Left hindlimb (tissue), 1 donor: ENCODE results near the gene LAMA3.

Source experiments
- DNase-seq: peaks from one replicate; pipeline ENCODE4 v3.0.0-alpha.2; 2018

LAMA3 gene

DNA sequence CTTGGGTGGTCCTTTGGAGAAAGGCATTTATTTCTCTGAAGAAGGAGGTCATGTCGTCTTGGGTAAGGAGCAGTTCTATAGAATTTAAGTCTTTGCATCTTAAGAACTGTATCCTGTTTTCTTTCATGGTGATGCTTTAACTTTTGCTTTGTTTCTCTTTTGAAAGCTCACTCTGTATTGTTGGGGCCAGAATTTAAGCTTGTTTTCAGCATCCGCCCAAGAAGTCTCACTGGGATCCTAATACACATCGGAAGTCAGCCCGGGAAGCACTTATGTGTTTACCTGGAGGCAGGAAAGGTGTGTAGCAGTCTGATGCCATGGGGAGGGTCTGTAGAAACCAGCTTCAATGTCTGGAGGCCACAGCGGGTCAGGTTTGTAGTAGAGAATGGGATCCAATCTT, 260.6 kb downstream of the LAMA3 start:
- DNase-seq: no peak

- no peak for DNase-seq
Observed at GRCh38 chr18:23950644-23951043, 261.4 kb downstream of the LAMA3 start.

DNA sequence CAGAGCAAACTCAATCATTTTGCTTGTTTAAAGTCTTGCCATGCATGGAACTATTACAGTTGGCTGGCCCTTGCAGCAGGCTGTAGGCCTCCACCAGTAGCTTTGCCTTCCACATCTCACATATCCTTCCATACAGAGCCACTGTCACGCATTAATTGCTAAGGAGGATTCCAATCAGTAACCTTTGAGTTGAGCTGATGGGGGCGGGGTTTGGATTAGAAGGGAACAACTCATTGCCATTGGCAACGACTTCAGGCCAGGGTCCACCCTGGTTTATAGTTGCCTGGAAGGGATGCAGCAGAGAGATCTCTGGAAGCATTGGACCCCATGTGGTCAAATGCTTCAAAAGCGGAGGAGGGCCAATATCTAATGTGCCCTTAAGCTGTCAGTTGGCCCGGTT, 262.0 kb downstream of the LAMA3 start:
- DNase-seq: no peak

GRCh38 chr18:23953984-23954383, 264.7 kb downstream of the LAMA3 start:
- no peak for DNase-seq

GRCh38 chr18:23956483-23956882, 267.2 kb downstream of the LAMA3 start:
- DNase-seq: no peak

DNA sequence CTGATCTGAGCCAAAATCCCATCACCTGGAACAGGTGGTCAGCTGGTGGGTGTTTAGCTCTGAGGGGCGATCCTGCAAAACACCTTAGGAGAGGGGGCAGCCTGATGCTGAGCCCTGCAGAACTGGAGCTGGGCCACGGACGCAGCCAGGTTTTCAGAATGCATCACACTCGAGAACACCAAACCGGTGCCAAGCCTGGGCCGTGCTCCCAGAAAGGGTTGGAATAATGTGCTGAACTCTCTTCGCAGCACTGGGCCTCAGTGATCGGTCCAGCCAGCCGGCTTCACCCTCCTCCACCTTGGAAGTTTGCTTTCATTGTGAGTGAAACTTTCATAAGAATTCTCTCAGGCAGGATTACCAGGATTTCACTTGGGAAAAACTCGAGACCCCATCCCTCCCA, 268.8 kb downstream of the LAMA3 start:
- peak; percentile 85 for DNase-seq

- no peak for DNase-seq
Observed at GRCh38 chr18:23963443-23964165, 274.4 kb downstream of the LAMA3 start.

- no peak for DNase-seq
Observed at GRCh38 chr18:23964282-23965238, 275.3 kb downstream of the LAMA3 start.

DNA sequence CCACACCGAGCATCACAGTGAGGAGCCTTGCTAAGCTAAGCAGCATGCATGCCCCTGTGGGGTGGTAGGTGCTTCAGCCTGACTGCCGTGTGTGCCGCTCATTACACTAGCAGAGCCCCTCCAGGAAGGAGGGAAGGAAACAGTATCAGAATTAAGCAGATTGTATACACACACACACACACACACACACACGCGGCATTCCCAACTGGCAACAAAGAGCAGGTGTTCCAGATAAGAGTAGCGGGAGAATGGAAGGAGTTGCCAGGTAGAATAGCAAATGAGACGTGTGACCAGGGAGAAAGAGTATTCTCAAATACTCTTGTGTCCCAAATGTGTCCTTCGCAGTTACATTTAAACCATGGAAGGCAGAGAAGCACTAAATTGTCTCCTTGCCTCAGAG, 277.7 kb downstream of the LAMA3 start:
- no peak for DNase-seq

- no peak for DNase-seq
Observed at GRCh38 chr18:23967321-23968089, 278.3 kb downstream of the LAMA3 start.

DNA sequence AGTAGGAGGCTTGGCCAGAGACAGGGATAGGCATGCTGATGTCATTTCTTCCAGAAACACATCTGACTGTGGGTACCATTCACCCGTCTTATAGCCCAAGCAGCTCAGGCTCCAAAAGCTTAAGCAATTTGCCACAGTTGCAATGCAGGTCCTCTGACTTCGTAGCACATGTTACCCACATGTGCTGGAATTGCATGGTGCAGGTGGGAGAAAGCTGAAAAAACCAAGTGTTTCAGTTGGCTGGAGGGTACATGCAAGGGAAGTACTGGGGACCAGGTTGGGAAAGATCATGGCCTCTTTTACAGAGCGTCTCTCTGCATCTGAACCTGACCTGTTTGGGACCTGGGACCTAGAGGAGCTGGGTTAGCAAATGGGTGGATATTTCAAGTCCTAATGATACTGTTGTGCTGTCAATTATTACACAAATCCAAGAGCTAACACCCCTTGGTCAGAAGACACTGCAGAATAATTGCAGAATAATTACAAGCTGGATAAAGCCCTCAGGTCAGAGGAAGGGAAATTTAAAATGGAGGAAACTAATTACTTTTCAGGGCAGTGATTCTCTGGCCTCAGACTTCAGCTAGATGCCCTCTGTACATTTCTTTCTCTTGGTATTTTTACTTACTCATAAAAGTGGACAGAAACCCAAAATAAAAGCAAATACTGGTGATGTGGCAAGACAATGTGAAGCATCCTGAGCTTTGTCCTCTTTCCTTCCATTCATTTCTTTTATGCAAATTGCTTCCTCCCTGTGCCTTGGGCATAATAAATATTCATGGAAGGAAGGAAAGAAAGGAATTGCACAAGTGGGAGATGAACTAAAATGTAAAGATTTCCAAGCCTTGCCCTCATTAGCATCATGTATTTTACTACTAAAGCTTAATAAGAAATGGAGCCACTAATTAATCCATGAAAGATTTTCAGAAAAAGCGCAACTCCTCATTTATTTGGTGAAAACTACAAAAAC, 279.7 kb downstream of the LAMA3 start:
- no peak for DNase-seq

GRCh38 chr18:23969664-23970063, 280.4 kb downstream of the LAMA3 start:
- no peak for DNase-seq

GRCh38 chr18:23970161-23971096, 281.2 kb downstream of the LAMA3 start:
- no peak for DNase-seq

DNA sequence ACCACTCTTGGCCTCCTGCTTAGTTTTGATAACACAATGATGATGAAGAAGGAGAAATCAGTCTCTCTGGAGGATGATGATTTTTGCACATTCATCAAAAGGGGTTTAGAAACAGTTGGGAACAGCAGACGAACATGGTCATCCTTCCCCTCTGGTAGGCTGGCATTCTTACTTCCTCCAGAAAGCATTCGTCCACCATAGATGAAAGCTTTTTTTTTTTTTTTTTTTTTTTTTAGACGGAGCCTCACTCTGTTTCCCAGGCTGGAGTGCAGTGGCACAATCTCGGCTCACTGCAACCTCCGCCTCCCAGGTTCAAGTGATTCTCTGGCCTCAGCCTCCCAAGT, 281.8 kb downstream of the LAMA3 start:
- no peak for DNase-seq

DNA sequence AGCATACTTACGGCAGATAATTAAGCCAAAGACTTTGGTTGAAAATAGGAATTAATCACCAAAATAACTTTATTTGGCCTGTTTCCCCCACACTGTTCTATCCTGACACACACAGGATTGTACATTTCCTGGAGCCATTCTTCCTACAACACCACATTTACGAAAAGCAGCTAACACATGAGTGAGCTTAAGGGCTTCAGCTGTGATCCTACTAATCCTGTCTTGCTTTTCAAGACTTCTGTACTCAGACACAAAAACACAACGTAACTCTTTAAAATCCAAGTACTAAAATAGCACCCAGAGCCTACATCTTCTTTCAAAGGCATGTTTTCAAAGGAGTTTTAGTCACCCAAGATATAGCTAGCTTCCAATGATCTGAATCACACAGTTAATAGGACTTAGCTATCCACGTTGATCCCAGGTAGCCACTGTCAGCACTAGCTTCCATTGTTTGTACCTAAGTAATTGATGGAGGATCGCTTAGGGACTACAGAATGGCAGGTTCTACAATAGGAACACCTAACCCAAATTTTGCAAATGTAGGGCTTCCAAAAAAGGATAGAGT, 282.5 kb downstream of the LAMA3 start:
- no peak for DNase-seq

- DNase-seq: no peak
Observed at GRCh38 chr18:23972453-23972852, 283.2 kb downstream of the LAMA3 start.

- no peak for DNase-seq
Observed at GRCh38 chr18:23977103-23977502, 287.9 kb downstream of the LAMA3 start.

DNA sequence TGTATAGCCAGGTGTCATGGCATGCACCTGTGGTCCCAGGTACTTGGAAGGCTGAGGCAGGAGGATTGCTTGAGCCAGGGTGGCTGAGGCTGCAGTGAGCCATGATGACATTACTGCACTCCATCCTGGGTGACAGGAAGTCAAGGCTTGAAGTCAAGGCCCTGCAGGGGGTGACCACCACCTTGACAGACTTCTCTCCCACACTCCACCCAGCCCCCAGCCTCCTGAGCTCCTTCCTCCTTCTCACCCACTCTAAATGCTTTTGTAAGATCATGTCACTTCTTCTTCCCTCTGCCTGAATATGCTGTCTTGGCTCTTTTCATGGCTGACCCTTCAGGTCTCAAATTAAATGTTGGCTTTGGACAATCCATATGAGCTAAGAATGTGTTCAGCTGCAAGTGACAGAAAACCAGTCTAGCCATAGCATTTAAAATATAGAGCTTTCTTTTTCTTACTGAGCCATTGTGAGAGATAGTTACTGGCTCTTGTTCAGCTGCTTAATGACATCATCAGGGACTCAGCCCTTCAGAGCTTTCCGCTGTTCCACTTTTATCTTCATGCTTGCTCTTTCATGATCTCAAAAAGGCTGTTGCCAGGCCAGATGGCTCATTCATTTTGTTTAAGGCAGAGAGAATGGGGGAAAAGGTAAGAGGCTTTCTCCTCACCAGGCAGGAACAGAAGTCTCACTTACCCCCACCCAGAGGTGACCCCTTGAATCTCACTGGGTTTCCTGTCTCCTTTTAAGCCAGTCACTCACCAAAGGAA, 288.6 kb downstream of the LAMA3 start:
- no peak for DNase-seq

- no peak for DNase-seq
Observed at GRCh38 chr18:23981369-23981980, 292.2 kb downstream of the LAMA3 start.
